Endodermal cell (in vitro differentiated cells): ENCODE results near the gene CACTIN. TPM values are rescaled to one million over a fixed set of nuclear protein-coding genes. Genes with fewer than 3 reads are reported as not detected.
"Not testable (repeated sequence)": the region's sequence is repeated elsewhere in the genome, so short reads cannot be mapped to it uniquely, and the experiment has no call there.

Experiments
- DNase-seq: peaks from one replicate; pipeline ENCODE4 v3.0.0-alpha.2; 2017
- H3K27ac ChIP-seq: 2 replicates; pipeline ENCODE4 v1.5.1; 2013; ENCODE audit warnings: mild to moderate bottlenecking, low read depth, low read length, moderate library complexity
- H3K27me3 ChIP-seq: 2 replicates; pipeline ENCODE4 v1.6.1; 2013; ENCODE audit warnings: mild to moderate bottlenecking, low read length, moderate library complexity; ENCODE audit not compliant: insufficient read depth, control insufficient read depth, poor library complexity, severe bottlenecking
- H3K36me3 ChIP-seq: 2 replicates; pipeline ENCODE4 v1.7.0; 2013; ENCODE audit warnings: mild to moderate bottlenecking, low read length, moderate library complexity; ENCODE audit not compliant: control insufficient read depth, insufficient read depth
- H3K4me1 ChIP-seq: one replicate; pipeline ENCODE4 v1.7.0; 2013; ENCODE audit warnings: low read length; ENCODE audit not compliant: control insufficient read depth, insufficient read depth
- H3K4me3 ChIP-seq: 2 replicates; pipeline ENCODE4 v1.5.1; 2013; ENCODE audit warnings: mild to moderate bottlenecking, low read length, moderate library complexity
- H3K9ac ChIP-seq: 2 replicates; pipeline ENCODE4 v1.6.1; 2013; ENCODE audit warnings: mild to moderate bottlenecking, low read length, moderate library complexity; ENCODE audit not compliant: poor library complexity, severe bottlenecking; ENCODE audit errors: extremely low read depth
- H3K9me3 ChIP-seq: 2 replicates; pipeline ENCODE4 v1.6.1; 2013; ENCODE audit warnings: mild to moderate bottlenecking, low read length, moderate library complexity; ENCODE audit not compliant: control insufficient read depth
- H3K27ac Mint-ChIP-seq: 2 replicates; pipeline ENCODE4 v1.8.0; 2020; ENCODE audit warnings: mixed read lengths
- H3K27me3 Mint-ChIP-seq: 2 replicates; pipeline ENCODE4 v1.8.0; 2021; ENCODE audit warnings: mild to moderate bottlenecking, mixed read lengths; ENCODE audit not compliant: insufficient read depth
- H3K36me3 Mint-ChIP-seq: 2 replicates; pipeline ENCODE4 v1.8.0; 2020; ENCODE audit warnings: low read depth, mixed read lengths
- H3K4me1 Mint-ChIP-seq: 2 replicates; pipeline ENCODE4 v1.8.0; 2020; ENCODE audit warnings: mixed read lengths
- H3K4me3 Mint-ChIP-seq: 2 replicates; pipeline ENCODE4 v1.8.0; 2020; ENCODE audit warnings: mild to moderate bottlenecking, moderate library complexity, mixed read lengths
- H3K9me3 Mint-ChIP-seq: 2 replicates; pipeline ENCODE4 v1.8.0; 2020; ENCODE audit warnings: mild to moderate bottlenecking, mixed read lengths
- WGBS, 2 experiments: methylation state at CpG; one replicate each; pipeline versions ENCODE4 v1.1.5 to v1.1.7; 2013; ENCODE audit warnings: missing lambda C conversion rate in 2 of 2, mixed read lengths in 1 of 2; ENCODE audit not compliant: insufficient coverage in 1 of 2, insufficient read length in 1 of 2; 5-methylcytosine and 5-hydroxymethylcytosine counted together
- total RNA-seq, 2 donors: library from RNA; stranded (reverse); fragmentation: NEBNext Ultra II Directional in 1 of 2; extraction: Animal tissue kit (Norgen Biotek cat#: 25700) in 1 of 2; gene quantifications; 2 replicates in 1 of 2; 3 replicates in 1 of 2; pipeline ENCODE4 v1.2.1, GENCODE V29; 2021
- TF ChIP-seq, protein P1 (sequence below): fragments of 200-600 bp; sonication (generic); conservative IDR thresholded peaks from 2 replicates; pipeline ENCODE4 v1.5.0; 2021; ENCODE audit warnings: antibody characterized with exemption, mild to moderate bottlenecking

The CACTIN gene
- total RNA-seq, 2 donors from 2014 or later: 31.5 to 33.5 TPM

DNA sequence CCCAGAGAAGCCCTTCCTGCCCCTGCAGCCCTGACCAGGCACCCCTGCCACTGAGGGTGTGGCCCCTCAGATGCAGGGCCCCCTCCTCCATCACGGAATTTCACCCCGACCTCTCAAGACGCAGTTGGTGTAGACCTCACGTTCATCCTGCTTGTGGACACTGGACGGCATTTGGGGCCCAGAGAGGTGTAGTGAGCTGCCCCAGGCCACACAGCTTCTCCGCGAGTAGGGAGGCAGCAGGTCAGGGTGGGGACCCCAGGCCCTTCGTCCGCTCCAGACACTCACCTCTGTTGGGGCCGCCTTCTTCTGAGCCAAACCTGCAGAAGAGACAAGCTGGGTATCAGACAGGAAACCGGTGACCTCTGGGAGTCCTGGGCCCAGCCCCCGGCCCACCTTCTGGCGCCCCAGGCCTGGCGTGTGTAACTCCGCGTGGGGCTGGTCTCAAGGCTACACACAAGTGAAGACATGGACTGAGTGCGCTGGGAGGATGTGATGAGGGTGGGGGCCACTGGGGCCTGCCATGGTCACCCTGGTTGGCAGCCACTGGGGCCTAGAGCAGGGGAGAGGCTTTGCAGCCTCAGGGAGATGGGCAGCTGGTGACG, 40.5 kb upstream of the CACTIN start:
- 94 to 96% methylated on average over 14 to 18 of the region's 18 CpGs for WGBS, 2 experiments

DNA sequence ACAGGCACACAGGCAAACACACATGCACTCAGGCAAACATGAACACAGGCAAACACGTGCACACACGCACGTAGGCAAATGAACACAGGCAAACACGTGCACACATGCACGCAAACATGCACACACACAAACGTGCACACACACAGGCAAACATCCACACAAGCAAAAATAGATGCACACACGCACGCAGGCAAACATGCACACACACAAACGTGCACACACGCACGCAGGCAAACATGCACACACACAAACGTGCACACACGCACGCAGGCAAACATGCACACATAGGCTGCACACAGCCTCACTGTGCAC, 39.9 kb upstream of the CACTIN start:
- H3K27ac ChIP-seq, H3K9me3 ChIP-seq, DNase-seq, H3K4me1 ChIP-seq, H3K9ac ChIP-seq, H3K9me3 Mint-ChIP-seq, H3K4me1 Mint-ChIP-seq, H3K27me3 Mint-ChIP-seq, H3K4me3 ChIP-seq, H3K27me3 ChIP-seq, H3K4me3 Mint-ChIP-seq: not testable (repeated sequence)
- Mint-ChIP-seq H3K27ac (peak overlapping the region; percentile 78), H3K36me3 (peaks cover 21% of the 10 kb centered on the region)
- WGBS, 2 experiments: 93 to 94% methylated on average over 13 to 14 of the region's 14 CpGs
- H3K36me3 ChIP-seq: peaks cover 18% of the 10 kb centered on the region

More for the DNA sequence above, 40.5 kb upstream of the CACTIN start:
- TF ChIP-seq, protein P1, sequence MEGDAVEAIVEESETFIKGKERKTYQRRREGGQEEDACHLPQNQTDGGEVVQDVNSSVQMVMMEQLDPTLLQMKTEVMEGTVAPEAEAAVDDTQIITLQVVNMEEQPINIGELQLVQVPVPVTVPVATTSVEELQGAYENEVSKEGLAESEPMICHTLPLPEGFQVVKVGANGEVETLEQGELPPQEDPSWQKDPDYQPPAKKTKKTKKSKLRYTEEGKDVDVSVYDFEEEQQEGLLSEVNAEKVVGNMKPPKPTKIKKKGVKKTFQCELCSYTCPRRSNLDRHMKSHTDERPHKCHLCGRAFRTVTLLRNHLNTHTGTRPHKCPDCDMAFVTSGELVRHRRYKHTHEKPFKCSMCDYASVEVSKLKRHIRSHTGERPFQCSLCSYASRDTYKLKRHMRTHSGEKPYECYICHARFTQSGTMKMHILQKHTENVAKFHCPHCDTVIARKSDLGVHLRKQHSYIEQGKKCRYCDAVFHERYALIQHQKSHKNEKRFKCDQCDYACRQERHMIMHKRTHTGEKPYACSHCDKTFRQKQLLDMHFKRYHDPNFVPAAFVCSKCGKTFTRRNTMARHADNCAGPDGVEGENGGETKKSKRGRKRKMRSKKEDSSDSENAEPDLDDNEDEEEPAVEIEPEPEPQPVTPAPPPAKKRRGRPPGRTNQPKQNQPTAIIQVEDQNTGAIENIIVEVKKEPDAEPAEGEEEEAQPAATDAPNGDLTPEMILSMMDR: no peak
- H3K27ac Mint-ChIP-seq: no peak overlapping the region
- peaks cover 5% of the 10 kb centered on the region for H3K4me1 Mint-ChIP-seq
- H3K36me3 Mint-ChIP-seq: peaks cover 18% of the 10 kb centered on the region
- no peaks in the 10 kb centered on the region for H3K9me3 ChIP-seq
- H3K4me3 Mint-ChIP-seq: no peak overlapping the region
- H3K27me3 Mint-ChIP-seq: no peaks in the 10 kb centered on the region
- H3K9me3 Mint-ChIP-seq: no peaks in the 10 kb centered on the region
- H3K36me3 ChIP-seq: peaks cover 15% of the 10 kb centered on the region
- DNase-seq: no peak
- no peak overlapping the region for H3K9ac ChIP-seq
- no peaks in the 10 kb centered on the region for H3K27me3 ChIP-seq
- H3K4me1 ChIP-seq: no peaks in the 10 kb centered on the region
- H3K4me3 ChIP-seq: no peak overlapping the region
- H3K27ac ChIP-seq: no peak overlapping the region

DNA sequence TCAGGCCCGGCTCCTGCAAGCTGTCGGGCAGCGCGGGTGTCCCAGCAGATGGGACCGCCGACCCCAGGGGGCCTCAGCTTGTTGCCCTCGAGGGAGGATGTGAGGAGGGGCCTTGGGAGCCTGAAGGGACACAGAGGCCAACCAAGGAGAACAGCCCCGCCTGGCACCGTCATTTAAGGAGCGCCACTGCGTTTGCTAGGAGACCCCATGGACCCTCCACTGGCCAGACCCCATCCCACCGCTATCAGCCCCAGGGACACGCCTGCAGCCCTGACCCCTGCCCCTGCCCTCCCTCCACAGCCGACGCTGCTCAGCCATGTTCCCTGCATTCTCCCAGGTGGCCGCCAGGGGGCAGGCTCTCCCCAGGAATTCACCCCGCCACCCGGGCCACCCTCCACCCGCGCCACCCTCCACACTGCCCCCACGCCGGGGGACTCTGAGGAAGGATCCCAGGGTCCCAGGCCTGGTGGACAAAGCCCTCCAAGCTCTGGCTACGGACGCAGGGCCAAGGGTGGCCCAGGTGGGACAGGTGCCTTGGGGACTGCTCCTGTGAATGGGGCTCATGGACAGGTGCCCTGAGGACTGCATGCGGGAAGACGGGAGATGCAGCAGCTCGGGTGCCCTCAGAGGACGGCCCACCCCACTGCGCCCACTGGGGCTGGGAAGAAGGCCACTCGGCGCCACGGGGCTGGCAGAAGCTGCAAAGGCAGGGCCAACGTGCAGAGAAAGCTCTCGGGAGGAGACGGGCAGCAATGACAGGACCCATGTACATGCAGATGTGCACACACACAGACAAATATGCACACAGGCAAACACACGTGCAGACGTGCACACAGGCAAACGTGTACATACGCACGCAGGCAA, 39.3 kb upstream of the CACTIN start:
- Mint-ChIP-seq H3K36me3 (peaks cover 27% of the 10 kb centered on the region), H3K4me1 (peaks cover 2% of the 10 kb centered on the region), H3K9me3 (no peaks in the 10 kb centered on the region), H3K4me3 (no peak overlapping the region), H3K27me3 (no peaks in the 10 kb centered on the region), H3K27ac (peak overlapping the region; percentile 78)
- Histone ChIP-seq H3K4me3 (no peak overlapping the region), H3K9ac (no peak overlapping the region), H3K9me3 (no peaks in the 10 kb centered on the region), H3K27me3 (no peaks in the 10 kb centered on the region), H3K36me3 (peaks cover 24% of the 10 kb centered on the region), H3K4me1 (no peaks in the 10 kb centered on the region), H3K27ac (no peak overlapping the region)
- 60 to 77% methylated on average over 21 to 40 of the region's 40 CpGs for WGBS, 2 experiments
- peak; percentile 90 for DNase-seq
- TF ChIP-seq, protein P1: peak; percentile 97
